Endothelial cell of umbilical vein (primary cell): Measurements from ENCODE around the gene TGFBR2.

Experiments
- POLR2A ChIP-seq: IDR thresholded peaks from 2 replicates; pipeline ENCODE4 v1.6.1; 2012; ENCODE audit warnings: low read depth, mild to moderate bottlenecking, control low read depth, low read length
- TF ChIP-seq, protein P1 (sequence below), 2 donors: IDR thresholded peaks; 1 replicate in 1 of 2; 2 replicates in 1 of 2; pipeline ENCODE4 v1.5.1; 2011; ENCODE audit warnings: low read length in 2 of 2, mild to moderate bottlenecking in 2 of 2, moderate library complexity in 2 of 2, control low read depth in 1 of 2, inconsistent platforms in 1 of 2, low read depth in 1 of 2; ENCODE audit not compliant: insufficient read depth in 1 of 2; ENCODE audit errors: extremely low read depth in 1 of 2

DNA sequence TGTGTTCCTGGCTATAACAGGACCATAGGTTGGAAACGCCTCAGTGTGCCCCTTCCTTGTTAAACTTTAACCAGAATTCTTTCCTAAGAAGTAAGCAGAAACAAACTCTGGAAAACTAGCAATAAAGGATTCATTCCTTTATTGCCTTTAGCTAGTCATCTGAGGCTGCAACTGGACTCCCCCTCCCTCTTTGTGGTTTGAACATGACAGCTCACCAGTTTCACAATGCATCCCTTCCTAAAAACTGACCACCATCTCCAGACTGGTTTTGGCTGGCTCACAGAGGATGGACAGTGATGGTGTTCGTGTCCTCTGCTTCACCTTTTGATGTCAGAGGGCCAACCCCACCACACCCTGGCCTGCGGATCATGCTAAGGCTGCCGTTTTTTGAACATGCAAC, 27.9 kb upstream of the TGFBR2 start:
- TF ChIP-seq, protein P1, sequence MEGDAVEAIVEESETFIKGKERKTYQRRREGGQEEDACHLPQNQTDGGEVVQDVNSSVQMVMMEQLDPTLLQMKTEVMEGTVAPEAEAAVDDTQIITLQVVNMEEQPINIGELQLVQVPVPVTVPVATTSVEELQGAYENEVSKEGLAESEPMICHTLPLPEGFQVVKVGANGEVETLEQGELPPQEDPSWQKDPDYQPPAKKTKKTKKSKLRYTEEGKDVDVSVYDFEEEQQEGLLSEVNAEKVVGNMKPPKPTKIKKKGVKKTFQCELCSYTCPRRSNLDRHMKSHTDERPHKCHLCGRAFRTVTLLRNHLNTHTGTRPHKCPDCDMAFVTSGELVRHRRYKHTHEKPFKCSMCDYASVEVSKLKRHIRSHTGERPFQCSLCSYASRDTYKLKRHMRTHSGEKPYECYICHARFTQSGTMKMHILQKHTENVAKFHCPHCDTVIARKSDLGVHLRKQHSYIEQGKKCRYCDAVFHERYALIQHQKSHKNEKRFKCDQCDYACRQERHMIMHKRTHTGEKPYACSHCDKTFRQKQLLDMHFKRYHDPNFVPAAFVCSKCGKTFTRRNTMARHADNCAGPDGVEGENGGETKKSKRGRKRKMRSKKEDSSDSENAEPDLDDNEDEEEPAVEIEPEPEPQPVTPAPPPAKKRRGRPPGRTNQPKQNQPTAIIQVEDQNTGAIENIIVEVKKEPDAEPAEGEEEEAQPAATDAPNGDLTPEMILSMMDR (IDR thresholded peaks at IDR 0.05; ENCODE audit: extremely low read depth in 1 of 2, insufficient read depth in 1 of 2, low read depth in 1 of 2, low read length in 2 of 2): no peak
- TF ChIP-seq POLR2A: no peak
